Measurements from ENCODE around the gene MAP3K15.
A peak's percentile ranks its signal among the peaks of the same experiment; 100 is the strongest.

MAP3K15 gene

GRCh38 chrX:19386679-19387078, 128.6 kb downstream of the MAP3K15 start:
- H3K4me3 ChIP-seq (ENCODE audit: low read depth, low read length): no peak overlapping the region
- TF ChIP-seq CTCF (conservative IDR thresholded peaks at IDR 0.05; ENCODE audit: low read depth, low read length): no peak
- DNase-seq (ENCODE audit: low read depth): no peak

GRCh38 chrX:19382555-19383145, 132.7 kb downstream of the MAP3K15 start:
- peak; percentile 56 for DNase-seq (ENCODE audit: low read depth)

GRCh38 chrX:19381326-19381725, 134.0 kb downstream of the MAP3K15 start:
- no peak overlapping the region for H3K4me3 ChIP-seq (ENCODE audit: low read depth, low read length)
- DNase-seq (ENCODE audit: low read depth): no peak
- no peak for TF ChIP-seq CTCF (conservative IDR thresholded peaks at IDR 0.05; ENCODE audit: low read depth, low read length)

More at GRCh38 chrX:19382555-19383145, 132.7 kb downstream of the MAP3K15 start:
- TF ChIP-seq CTCF (conservative IDR thresholded peaks at IDR 0.05; ENCODE audit: low read depth, low read length): peak; percentile 78
- no peak overlapping the region for H3K4me3 ChIP-seq (ENCODE audit: low read depth, low read length)

- no peak for TF ChIP-seq CTCF (conservative IDR thresholded peaks at IDR 0.05; ENCODE audit: low read depth, low read length)
- DNase-seq (ENCODE audit: low read depth): no peak
- H3K4me3 ChIP-seq (ENCODE audit: low read depth, low read length): no peak overlapping the region
These were observed 137.5 kb downstream of the MAP3K15 start for GRCh38 chrX:19377799-19378198.

- TF ChIP-seq CTCF (conservative IDR thresholded peaks at IDR 0.05; ENCODE audit: low read depth, low read length): no peak
- H3K4me3 ChIP-seq (ENCODE audit: low read depth, low read length): no peak overlapping the region
- DNase-seq (ENCODE audit: low read depth): no peak
These were observed 139.8 kb downstream of the MAP3K15 start for GRCh38 chrX:19375546-19375945.

GRCh38 chrX:19373351-19373891, 141.9 kb downstream of the MAP3K15 start:
- DNase-seq (ENCODE audit: low read depth): no peak
- H3K4me3 ChIP-seq (ENCODE audit: low read depth, low read length): no peak overlapping the region
- no peak for TF ChIP-seq CTCF (conservative IDR thresholded peaks at IDR 0.05; ENCODE audit: low read depth, low read length)

Data from choroid plexus epithelial cell (primary cell).